ENCODE measurements around the gene CNTN5. TPM values are rescaled to one million over a fixed set of nuclear protein-coding genes. Genes with fewer than 3 reads are reported as not detected.

Gene CNTN5
- total RNA-seq, 4 donors from 2014 or later, result 0.16 TPM; not detected in 3

GRCh38 chr11:99925968-99926367 is 905.2 kb downstream of the CNTN5 start:
- Histone ChIP-seq H3K27ac (no peak overlapping the region), H3K4me3 (no peak overlapping the region), H3K36me3 (no peaks in the 10 kb centered on the region), H3K27me3 (no peaks in the 10 kb centered on the region), H3K4me1 (no peaks in the 10 kb centered on the region), H3K9me3 (no peaks in the 10 kb centered on the region)
- no peak for DNase-seq
- in situ Hi-C loops (cut with MboI; ENCODE audit: low sequenced_read_pairs in 4 of 4) (loop anchor here in 1 of 4 donors (10.0 kb wide), 1 partner anchor 59 kb away; no protein-coding TSS in a partner anchor), intact Hi-C loops (cut with DNase I; ENCODE audit: low total_unique reads) (no loop called here)
- ATAC-seq, result no peak
- TF ChIP-seq POLR2A (IDR thresholded peaks at IDR 0.05), result no peak

GRCh38 chr11:99932684-99933083 is 911.9 kb downstream of the CNTN5 start:
- intact Hi-C loops (cut with DNase I; ENCODE audit: low total_unique reads), result no loop called here
- ATAC-seq (no peak), DNase-seq (no peak)
- Histone ChIP-seq H3K27me3 (no peaks in the 10 kb centered on the region), H3K4me3 (no peak overlapping the region), H3K4me1 (no peaks in the 10 kb centered on the region), H3K36me3 (no peaks in the 10 kb centered on the region), H3K9me3 (no peaks in the 10 kb centered on the region), H3K27ac (no peak overlapping the region)
- in situ Hi-C loops (cut with MboI; ENCODE audit: low sequenced_read_pairs in 4 of 4), result no loop called here
- TF ChIP-seq CTCF (IDR thresholded peaks at IDR 0.05 in 4 of 5, conservative IDR thresholded peaks at IDR 0.05 in 1 of 5), result no peak
- no peak for TF ChIP-seq POLR2A (IDR thresholded peaks at IDR 0.05)

GRCh38 chr11:99934008-99934407 is 913.3 kb downstream of the CNTN5 start:
- in situ Hi-C loops (cut with MboI; ENCODE audit: low sequenced_read_pairs in 4 of 4), result no loop called here
- no peaks in the 10 kb centered on the region for H3K36me3 ChIP-seq

GRCh38 chr11:99937330-99937729 is 916.6 kb downstream of the CNTN5 start:
- DNase-seq (no peak), ATAC-seq (no peak)
- intact Hi-C loops (cut with DNase I; ENCODE audit: low total_unique reads), result no loop called here
- no peaks in the 10 kb centered on the region for H3K4me1 ChIP-seq
- TF ChIP-seq CTCF (IDR thresholded peaks at IDR 0.05 in 4 of 5, conservative IDR thresholded peaks at IDR 0.05 in 1 of 5) (no peak), POLR2A (IDR thresholded peaks at IDR 0.05) (no peak)
- H3K9me3 ChIP-seq, result no peaks in the 10 kb centered on the region
- no peak overlapping the region for H3K27ac ChIP-seq
- no peaks in the 10 kb centered on the region for H3K27me3 ChIP-seq
- no peak overlapping the region for H3K4me3 ChIP-seq
- in situ Hi-C loops (cut with MboI; ENCODE audit: low sequenced_read_pairs in 4 of 4), result no loop called here
- H3K36me3 ChIP-seq, result no peaks in the 10 kb centered on the region

More at GRCh38 chr11:99934008-99934407, 913.3 kb downstream of the CNTN5 start:
- no peak for TF ChIP-seq POLR2A (IDR thresholded peaks at IDR 0.05)
- no peak for TF ChIP-seq CTCF (IDR thresholded peaks at IDR 0.05 in 4 of 5, conservative IDR thresholded peaks at IDR 0.05 in 1 of 5)
- Histone ChIP-seq H3K4me1 (no peaks in the 10 kb centered on the region), H3K27ac (no peak overlapping the region), H3K27me3 (no peaks in the 10 kb centered on the region), H3K4me3 (no peak overlapping the region), H3K9me3 (no peaks in the 10 kb centered on the region)
- DNase-seq, result no peak
- ATAC-seq, result no peak
- intact Hi-C loops (cut with DNase I; ENCODE audit: low total_unique reads), result no loop called here

- in situ Hi-C loops (cut with MboI; ENCODE audit: low sequenced_read_pairs in 4 of 4), result no loop called here
- intact Hi-C loops (cut with DNase I; ENCODE audit: low total_unique reads), result no loop called here
- Histone ChIP-seq H3K36me3 (no peaks in the 10 kb centered on the region), H3K9me3 (no peaks in the 10 kb centered on the region), H3K4me3 (no peak overlapping the region), H3K27me3 (no peaks in the 10 kb centered on the region), H3K4me1 (no peaks in the 10 kb centered on the region), H3K27ac (no peak overlapping the region)
- TF ChIP-seq POLR2A (IDR thresholded peaks at IDR 0.05), result no peak
- no peak for TF ChIP-seq CTCF (IDR thresholded peaks at IDR 0.05 in 4 of 5, conservative IDR thresholded peaks at IDR 0.05 in 1 of 5)
- DNase-seq (no peak), ATAC-seq (no peak)
Observed at GRCh38 chr11:99952816-99953215, 932.1 kb downstream of the CNTN5 start.

All from gastrocnemius medialis (tissue), 4 donors.